NCI-H82 treated with DMSO at 0.1 percent for 48 hours (cell line): ENCODE results near the gene MAP3K21.
A peak's percentile ranks its signal among the peaks of the same experiment; 100 is the strongest.

Source experiments
- DNase-seq: peaks from one replicate; lab custom pipeline; 2025; ENCODE audit not compliant: unreplicated experiment; lab: John Stamatoyannopoulos, UW

Gene MAP3K21

DNA sequence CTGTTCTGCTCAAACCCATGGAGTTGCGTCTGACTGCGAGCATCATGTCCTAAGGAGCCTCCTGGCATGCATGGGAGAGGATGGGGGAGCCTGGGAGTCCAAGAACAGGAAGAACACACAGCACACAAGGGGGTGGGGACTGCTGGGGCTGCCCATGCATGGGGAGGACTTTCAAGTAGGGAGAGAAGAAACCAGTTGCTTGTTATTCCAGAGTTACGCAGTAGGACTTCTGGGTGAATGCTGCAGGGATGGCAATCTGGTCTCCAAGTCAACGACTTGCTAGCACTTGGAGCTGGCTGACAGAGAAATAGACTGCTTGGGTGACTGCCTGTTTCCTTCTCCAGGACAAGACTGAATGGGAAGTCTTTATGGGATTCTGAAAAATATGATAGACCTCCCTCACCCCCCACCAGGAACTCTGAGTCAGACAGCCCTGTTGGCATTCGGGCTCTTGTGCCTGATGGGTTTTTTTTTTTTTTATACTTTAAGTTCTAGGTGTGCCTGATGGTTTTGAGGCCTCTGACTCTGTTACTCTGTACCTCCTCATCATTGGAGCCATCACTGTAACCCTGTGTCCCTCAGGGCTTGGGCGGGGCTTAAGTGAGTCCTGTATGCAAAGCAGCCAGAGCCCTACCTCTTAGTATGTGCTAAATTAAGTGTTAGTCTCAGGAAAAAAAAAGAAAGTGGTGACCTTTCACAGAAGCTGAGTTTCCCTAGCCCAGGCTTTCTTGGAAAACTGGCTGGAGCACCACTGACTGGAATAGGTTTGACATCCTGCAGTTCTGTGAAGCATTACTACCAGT, 30.3 kb downstream of the MAP3K21 start:
- DNase-seq, result no peak

DNA sequence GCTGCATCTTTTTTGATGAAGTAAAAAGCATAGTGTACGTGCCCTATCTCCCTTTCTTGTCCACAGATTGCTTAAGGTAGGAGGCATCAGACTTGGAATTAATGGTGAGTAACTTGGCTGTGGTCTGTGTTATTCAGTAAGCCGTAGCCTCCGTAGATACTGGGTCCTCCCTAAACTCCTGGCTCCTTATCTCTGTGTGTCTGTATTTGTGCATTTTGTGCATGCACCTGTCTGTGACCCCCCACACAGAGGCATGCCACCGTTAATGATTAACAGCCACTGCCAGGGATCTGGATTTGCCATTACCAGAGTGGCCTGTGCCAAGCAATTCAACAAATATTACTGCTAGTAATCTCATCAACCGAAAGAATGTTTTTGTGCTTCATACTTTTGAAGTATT, 31.9 kb downstream of the MAP3K21 start:
- DNase-seq, result no peak

DNA sequence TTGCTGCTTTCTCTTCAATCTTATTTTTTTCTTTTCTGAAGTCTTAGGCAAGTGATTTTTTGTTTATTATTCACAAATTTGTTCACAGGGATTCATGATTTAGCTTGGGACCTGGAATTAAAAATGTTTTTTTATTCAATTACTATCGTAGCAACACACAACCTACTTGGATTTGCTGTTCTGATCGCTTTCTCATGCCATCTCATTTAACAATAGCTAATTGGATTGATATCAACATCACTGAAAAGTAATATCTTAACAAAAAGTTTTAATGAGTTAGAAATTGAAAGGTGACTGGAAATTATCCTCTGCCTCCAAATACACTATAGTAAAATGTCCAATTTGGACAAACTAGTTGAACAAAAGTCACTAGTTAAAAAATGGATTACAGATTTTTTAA, 32.4 kb downstream of the MAP3K21 start:
- no peak for DNase-seq

DNA sequence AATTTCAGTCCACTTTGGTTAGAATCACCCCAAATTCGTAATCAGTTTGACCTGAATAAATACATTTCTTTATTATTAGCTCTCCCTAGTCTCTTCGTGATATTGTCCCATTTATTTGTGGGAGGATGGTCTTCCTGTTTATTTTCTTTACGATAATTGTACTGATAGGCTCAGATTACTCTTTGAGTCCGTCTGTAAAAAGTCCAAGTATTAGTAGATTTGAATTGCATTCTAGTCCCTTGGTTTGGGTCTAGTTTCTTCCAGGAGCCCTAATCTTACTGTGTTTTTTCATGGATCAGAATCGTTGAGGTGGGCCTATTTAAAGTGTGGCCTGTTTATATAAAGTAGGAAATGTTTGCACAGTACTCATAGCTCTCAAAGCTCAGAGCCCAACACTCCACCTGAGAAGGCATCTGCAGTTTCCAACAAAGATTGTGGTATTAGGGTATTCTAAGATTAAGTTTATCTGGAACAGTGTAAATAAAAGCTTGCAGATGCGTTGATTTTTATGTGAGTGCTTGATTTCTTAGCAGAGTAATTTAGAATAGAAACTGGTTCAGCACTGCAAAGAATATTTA, 33.1 kb downstream of the MAP3K21 start:
- no peak for DNase-seq

DNA sequence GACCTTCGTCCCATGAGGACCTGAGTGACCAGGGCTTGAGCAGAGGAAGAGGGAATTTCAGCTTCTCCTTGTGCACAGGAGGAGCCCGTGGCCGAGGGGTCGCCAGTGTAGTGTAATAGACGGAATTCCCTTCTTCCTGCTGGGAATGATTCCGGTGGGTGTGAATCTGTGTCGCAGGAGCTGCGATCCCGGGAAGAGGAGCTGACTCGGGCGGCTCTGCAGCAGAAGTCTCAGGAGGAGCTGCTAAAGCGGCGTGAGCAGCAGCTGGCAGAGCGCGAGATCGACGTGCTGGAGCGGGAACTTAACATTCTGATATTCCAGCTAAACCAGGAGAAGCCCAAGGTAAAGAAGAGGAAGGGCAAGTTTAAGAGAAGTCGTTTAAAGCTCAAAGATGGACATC, 34.4 kb downstream of the MAP3K21 start:
- no peak for DNase-seq

DNA sequence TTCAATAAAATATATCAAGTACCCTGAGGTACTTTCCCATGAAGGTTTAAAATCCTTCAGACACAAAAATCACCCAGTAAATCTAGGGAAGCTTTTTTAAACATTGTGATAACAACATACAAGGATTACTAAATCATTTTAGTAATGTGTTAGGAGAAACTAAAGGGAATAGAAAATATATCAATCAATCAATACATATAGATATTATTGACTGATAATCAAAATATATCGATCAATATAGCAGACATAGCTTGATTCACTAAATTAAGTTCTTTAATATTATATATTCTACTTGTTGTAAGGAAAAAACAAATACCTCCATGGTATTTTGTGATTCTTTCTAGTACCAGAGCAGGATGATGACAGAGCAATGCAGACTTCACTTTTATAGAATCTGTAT, 35.2 kb downstream of the MAP3K21 start:
- no peak for DNase-seq

DNA sequence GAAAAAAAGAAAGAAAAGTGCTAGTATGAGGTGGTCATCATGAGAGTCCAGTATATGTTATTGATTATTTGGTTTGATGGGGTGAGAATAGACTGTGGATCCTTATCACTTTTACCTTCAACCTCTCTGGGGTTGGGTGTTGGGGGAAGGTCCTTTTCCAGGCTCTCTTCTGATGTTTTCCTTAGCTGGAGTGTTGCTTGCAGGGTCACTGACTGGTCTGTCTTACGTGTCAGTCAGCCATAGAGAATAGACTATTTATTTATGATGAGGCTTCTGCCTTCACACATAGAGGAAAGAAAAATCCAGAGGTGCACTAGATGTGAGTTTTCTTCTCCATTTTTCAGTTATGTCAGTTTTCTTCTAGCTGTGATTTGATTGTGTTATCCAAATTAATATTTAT, 36.5 kb downstream of the MAP3K21 start:
- no peak for DNase-seq

DNA sequence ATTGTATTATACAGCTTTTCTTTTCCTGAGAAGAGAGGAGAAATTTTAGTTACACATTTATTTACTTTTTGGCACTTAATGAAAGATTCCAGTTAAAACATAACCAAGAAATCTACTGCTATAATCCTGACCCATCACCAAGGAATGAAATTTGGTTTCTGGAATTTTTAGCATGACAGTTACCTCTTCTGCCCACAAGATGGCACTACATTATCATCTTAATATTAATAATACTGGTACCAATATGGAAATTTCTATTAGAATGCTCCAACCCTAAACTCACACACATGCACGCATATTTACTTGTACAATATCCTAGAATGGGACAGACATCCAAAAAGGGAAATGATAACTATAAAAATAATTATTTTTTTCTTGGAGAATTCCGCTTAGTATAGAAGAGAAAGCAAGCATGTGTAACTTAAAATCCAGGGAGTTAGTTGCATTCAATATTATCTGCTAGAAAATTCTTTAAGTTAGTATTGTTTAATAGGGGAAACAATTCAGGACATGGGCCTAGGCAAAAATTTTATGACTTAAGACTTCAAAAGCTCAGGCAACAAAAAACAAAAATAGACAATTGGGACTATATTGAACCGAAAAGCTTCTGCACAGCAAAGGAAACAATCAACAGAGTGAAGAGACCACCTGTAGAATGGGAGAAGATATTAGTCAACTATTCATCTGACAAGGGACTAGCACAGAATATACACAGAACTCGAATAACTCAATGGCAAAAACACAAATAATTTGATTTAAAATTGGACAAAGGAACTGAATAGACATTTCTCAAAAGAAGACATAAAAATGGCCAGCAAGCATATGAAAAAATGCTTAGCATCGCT, 37.4 kb downstream of the MAP3K21 start:
- no peak for DNase-seq

DNA sequence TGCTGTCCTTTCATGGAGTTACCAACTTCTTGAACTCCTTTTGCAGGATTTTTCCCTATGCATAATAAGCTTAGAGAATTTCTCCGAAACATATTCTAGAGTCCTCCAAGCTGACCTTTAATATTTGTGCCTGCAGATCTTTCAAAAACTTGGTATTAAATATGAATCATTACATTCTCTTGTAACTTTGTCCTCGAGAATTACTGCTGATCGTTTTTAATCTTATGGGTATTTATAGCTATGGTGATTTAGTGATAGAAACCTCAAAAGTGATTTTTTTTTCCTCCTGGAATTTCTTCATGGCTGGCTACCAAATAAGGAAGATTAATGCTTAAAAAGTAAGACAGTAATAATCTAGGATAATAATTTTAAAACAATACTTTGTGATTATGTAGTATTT, 39.1 kb downstream of the MAP3K21 start:
- DNase-seq, result no peak

DNA sequence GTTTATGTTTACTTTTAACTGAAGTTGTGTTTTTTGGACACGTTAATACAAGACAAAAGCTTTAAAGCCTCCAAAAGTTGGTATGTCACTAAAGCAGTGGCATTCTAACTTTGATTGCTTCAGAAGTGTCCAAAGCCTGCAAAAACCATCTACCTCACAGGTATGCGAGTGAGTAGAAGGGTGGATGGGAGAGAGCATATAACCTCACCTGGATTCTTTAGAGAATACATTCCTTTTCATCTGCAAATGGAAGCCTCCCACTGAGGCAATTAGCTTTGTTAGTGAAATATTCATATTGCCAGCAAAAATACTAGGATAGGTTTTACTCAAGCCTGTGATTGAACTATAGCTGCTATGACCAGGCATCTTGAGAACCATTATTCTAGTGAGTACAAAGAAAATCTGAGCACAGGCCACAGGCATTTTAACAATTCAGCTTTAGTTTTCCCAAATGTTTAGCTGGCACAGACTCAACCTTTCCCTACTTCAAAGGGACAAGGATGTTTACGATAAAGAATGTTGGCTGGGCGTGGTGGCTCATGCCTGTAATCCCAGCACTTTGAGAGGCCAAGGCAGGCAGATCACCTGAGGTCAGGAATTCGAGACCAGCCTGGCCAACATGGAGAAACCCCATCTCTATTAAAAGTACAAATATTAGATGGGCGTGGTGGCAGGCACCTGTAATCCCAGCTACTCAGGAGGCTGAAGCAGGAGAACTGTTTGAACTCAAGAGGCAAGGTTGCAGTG, 39.7 kb downstream of the MAP3K21 start:
- no peak for DNase-seq

DNA sequence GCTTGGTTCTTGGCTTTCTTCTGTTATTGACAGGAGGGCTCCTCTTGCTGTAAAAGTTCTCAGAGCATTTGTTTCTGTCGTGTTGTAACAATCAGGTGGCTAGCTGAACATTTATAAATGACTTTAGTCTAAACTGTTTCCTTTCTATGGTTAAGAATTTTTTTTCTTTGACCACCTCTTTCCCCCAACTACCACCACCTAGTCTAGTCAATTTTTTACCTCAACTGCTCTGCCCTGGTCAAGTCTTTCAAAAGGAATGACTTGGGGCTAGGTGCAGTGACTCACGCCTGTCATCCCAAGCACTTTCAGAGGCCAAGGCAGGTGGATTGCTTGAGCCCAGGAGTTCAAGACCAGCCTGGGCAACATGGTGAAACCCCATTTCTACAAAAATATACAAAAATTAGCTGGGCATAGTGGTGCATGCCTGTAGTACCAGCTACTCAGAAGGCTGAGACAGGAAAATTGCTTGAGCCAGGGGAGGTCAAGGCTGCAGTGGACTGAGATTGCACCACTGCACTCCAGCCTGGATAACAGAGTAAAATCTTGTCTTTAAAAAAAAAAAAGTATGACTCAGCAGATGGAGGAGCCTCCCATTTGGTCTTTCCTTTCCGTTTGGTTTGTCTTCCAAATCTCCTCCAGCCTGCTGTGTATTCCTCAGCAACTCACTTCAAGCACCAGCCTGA, 40.7 kb downstream of the MAP3K21 start:
- DNase-seq, result no peak

DNA sequence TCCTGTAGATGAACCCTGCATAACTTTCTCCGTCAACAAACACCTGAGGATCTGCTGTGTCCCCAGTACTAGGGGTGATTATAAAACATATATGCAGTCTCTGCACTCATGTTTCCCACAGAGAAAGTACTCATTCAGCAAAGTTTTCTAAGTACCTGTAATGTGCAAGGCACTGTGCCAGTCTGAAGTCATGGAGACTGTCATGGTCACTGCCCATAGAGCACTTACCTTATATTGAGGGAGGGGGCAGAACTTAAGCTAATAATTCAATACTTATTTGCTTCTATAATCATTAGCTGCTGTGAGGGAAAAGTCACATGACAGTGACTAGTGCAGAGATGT, 41.2 kb downstream of the MAP3K21 start:
- no peak for DNase-seq

DNA sequence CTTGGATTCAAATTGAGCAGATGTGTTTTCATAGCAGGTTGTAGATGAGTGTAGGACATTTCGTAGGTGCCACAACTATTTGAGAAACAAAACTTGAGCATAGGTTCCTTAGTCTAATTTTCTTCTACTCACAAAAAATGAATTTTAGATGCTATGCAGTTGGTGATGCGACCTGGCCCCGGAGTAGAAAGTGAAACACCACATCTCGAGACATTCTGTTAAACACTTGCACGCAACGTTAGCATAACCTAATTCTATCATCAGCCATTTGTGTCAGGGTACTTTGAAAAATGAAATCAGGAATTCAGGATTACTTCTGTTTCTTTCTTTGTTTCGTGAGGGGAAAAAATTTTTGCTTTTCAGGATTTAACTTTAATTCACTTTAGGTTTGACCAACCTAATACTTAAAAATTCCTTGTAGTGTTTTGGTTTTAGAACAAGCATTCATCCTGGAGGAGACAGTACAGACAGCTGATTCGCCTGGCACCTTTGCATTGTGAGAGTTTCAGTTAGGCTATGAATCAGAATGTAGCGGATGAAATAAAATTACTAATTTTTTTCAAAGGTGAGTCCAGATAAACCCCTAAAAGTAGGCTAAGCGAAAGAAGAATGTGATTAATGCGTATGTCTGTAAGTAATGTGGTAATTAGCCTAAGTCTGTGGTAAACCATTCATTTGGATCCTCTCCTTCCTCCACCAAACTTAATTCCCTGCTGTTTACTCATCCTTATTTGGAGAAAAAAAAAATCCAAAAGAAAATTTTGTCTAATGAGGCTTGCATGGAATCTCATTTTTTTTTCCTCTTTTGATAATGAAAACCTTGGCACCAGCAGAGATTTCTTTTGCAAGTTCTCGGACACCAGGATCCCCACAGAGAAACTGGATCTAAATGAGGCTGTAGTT, 44.9 kb downstream of the MAP3K21 start:
- no peak for DNase-seq

DNA sequence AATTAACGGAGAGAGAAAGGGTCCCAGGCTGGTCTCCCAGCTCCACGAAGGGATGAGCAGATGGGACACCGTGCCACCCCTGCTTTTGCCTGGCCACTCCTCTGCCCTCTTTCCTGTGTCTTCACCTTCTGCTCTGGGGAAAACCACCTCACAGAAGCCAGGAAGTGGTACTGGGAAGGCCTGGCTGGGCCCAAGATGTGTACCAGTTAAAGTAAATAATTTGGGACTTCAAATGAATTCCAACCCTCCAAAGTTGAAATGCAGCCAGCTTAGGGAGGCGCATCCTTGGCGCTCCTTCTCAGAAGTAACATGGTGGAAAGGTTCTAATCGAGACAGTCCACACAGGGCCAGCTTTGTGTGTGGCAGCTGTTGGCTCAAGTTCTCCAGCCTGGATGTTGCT, 45.7 kb downstream of the MAP3K21 start:
- DNase-seq, result no peak

DNA sequence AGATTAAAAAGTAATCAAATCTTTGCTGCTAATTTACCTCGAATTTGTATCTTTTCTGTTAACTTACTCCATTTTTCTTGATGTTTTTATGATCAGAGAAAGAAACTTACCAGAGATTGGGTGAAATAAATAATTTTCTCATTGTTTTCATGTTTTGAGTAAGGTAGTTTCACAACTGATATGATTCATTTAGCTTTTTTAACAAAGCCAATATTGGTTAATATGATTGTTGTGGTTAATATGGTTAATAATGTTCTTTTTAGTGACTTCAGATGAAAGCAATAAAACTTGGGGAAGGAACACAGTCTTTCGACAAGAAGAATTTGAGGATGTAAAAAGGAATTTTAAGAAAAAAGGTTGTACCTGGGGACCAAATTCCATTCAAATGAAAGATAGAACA, 48.1 kb downstream of the MAP3K21 start:
- DNase-seq, result no peak

DNA sequence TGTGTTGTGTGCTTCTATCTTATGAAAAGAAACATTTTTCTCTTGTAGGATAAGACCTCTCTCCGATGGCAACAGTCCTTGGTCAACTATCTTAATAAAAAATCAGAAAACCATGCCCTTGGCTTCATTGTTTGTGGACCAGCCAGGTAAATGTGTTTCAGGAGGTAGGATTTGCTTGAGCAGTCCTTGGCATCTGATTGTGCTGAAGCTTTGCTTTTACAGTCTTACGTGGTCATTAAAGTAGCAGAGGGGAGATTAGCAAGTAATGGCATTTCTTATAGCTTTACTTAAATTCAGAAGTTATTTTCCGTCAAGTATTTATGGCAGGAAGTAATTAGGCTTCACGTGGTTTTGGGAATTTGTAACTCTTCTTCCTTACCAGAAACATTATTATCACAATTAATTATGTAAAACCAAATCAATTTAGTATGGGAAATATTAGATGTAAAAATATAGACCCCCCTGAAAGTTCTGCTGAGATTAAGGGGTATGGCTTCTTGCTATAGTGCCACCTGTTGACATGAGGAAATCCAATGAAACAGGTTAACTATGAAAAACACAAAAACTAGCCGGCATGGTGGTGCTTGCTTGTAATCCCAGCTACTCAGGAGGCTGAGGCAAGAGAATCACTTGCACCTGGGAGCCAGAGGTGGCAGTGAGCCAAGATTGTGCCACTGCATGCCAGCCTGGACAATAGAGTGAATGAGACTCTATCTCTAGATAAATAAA, 49.0 kb downstream of the MAP3K21 start:
- no peak for DNase-seq

DNA sequence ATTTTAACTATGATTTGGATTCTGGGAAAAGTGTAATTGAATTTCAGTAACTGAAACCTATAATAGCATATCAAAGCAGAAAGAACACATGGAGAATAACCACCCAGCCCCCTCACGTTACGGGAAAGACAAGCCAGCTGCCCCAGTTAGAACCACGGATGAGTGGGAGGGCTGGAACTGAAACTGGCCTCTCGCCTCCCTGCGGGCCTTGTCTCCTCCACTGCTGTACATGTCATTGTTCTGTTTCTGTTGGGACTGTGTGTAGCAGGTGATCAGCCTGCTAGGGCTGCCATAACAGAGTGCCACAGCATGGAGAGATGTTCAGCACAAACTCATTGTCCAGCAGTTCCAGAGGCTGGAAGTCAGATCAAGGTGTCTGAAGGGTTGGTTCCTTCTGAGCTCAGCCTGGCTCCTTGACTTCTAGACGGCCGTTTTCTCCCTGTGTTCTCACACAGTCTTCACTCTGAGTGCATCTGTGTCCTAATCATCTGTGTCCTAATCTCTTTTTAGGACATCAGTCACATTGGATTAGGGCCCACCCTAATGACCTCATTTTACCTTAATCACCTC, 52.4 kb downstream of the MAP3K21 start:
- peak; percentile 49 for DNase-seq

DNA sequence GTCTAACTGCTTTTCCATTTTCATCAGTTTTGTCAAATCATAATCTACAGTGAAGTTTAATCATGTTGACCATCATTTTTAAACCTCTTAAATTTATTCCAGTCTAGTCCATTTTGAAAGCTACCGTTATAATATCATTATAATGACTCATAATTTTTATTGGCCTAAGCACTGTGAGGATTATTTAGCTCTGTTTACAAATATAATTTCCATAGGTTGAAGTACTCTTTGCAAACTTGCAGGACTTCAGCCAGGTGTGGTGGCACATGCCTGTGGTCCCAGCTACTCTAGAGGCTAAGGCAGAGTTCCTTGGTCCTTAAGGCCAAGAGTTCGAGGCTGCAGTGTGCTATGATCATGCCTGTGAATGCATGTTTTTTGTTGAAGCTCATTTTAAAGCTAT, 54.3 kb downstream of the MAP3K21 start:
- DNase-seq, result no peak

DNA sequence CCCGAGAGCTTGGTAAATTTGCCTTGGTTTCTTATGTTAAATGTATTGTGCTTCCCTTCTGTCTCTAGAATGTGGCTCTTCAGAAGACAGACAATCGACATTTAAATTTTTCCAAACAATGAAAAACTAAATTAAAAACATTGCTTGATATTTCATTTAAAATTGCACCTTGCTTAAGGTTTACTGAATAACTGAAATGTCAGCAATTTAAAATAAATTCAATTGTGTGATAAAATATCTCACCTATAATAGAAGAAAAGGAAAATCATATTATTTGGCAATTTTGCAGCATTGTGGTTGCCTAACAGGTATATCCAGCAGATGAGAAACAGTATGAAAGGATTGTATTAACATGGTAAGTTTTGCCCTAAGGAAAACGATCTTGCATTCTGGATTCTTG, 56.5 kb downstream of the MAP3K21 start:
- no peak for DNase-seq
